ENCODE data around the gene HRCT1. TPM values are rescaled to one million over a fixed set of nuclear protein-coding genes. Genes with fewer than 3 reads are reported as not detected.

Gene HRCT1
- total RNA-seq, 2 experiments from 2014 or later: not detected

GRCh38 chr9:35935755-35936509 lies 29.9 kb downstream of the HRCT1 start:
- peaks cover 68% of the 10 kb centered on the region for H3K4me1 Mint-ChIP-seq (ENCODE audit: low read depth)
- H3K27ac ChIP-seq (ENCODE audit: low read depth in 1 of 2, low read length in 2 of 2): no peak overlapping the region
- no peak overlapping the region for H3K27ac Mint-ChIP-seq

GRCh38 chr9:35937227-35937626 lies 31.2 kb downstream of the HRCT1 start:
- no peak overlapping the region for H3K27ac ChIP-seq (ENCODE audit: low read depth in 1 of 2, low read length in 2 of 2)
- H3K4me1 Mint-ChIP-seq (ENCODE audit: low read depth): peaks cover 77% of the 10 kb centered on the region
- H3K27ac Mint-ChIP-seq: peak overlapping the region; percentile 78
- no peaks in the 10 kb centered on the region for H3K36me3 ChIP-seq (ENCODE audit: insufficient read depth, low read length)
- ChIA-PET POLR2A (interaction anchor here (1.4 kb wide), 1 partner anchor 26 kb away, joined by 9 read pairs; no protein-coding TSS in a partner anchor), CTCF (interaction anchor here (1.6 kb wide), 1 partner anchor 18 kb away, joined by 3 read pairs; no protein-coding TSS in a partner anchor)
- no peaks in the 10 kb centered on the region for H3K27me3 Mint-ChIP-seq
- H3K4me3 ChIP-seq (ENCODE audit: low read length): no peak overlapping the region
- TF ChIP-seq CTCF (IDR thresholded peaks at IDR 0.05): no peak
- no peaks in the 10 kb centered on the region for H3K27me3 ChIP-seq (ENCODE audit: control insufficient read depth in 1 of 2, insufficient read depth in 2 of 2, low read length in 2 of 2)
- no peaks in the 10 kb centered on the region for H3K36me3 Mint-ChIP-seq (ENCODE audit: low read depth)
- DNase-seq: no peak
- H3K4me1 ChIP-seq (ENCODE audit: insufficient read depth, low read length): peaks cover 46% of the 10 kb centered on the region
- intact Hi-C loops (cut with DNase I, micrococcal nuclease): no loop called here
- H3K9me3 ChIP-seq (ENCODE audit: control insufficient read depth in 1 of 2, insufficient read depth in 1 of 2, low read length in 2 of 2): no peaks in the 10 kb centered on the region
- H3K4me3 Mint-ChIP-seq: no peak overlapping the region
- ATAC-seq (ENCODE audit: poor library complexity): no peak
- peaks cover 2% of the 10 kb centered on the region for H3K9me3 Mint-ChIP-seq

More at GRCh38 chr9:35935755-35936509, 29.9 kb downstream of the HRCT1 start:
- peaks cover 2% of the 10 kb centered on the region for H3K9me3 Mint-ChIP-seq
- Histone ChIP-seq H3K9me3 (ENCODE audit: control insufficient read depth in 1 of 2, insufficient read depth in 1 of 2, low read length in 2 of 2) (no peaks in the 10 kb centered on the region), H3K27me3 (ENCODE audit: control insufficient read depth in 1 of 2, insufficient read depth in 2 of 2, low read length in 2 of 2) (no peaks in the 10 kb centered on the region), H3K4me3 (ENCODE audit: low read length) (no peak overlapping the region), H3K4me1 (ENCODE audit: insufficient read depth, low read length) (peaks cover 34% of the 10 kb centered on the region), H3K36me3 (ENCODE audit: insufficient read depth, low read length) (no peaks in the 10 kb centered on the region)
- POLR2A ChIA-PET: no interaction called here
- no peak overlapping the region for H3K4me3 Mint-ChIP-seq
- CTCF ChIA-PET: no interaction called here
- no peak for TF ChIP-seq CTCF (IDR thresholded peaks at IDR 0.05)
- H3K27me3 Mint-ChIP-seq: no peaks in the 10 kb centered on the region
- ATAC-seq (ENCODE audit: poor library complexity) (no peak), DNase-seq (no peak)
- H3K36me3 Mint-ChIP-seq (ENCODE audit: low read depth): no peaks in the 10 kb centered on the region
- intact Hi-C loops (cut with DNase I, micrococcal nuclease): no loop called here

GRCh38 chr9:35938474-35939356 lies 32.7 kb downstream of the HRCT1 start:
- ATAC-seq (ENCODE audit: poor library complexity): no peak
- Mint-ChIP-seq H3K4me1 (ENCODE audit: low read depth) (peaks cover 79% of the 10 kb centered on the region), H3K4me3 (peak overlapping the region; percentile 76), H3K27me3 (no peaks in the 10 kb centered on the region), H3K9me3 (peaks cover 2% of the 10 kb centered on the region), H3K36me3 (ENCODE audit: low read depth) (no peaks in the 10 kb centered on the region), H3K27ac (peak overlapping the region; percentile 78)
- Histone ChIP-seq H3K27ac (ENCODE audit: low read depth in 1 of 2, low read length in 2 of 2) (no peak overlapping the region), H3K27me3 (ENCODE audit: control insufficient read depth in 1 of 2, insufficient read depth in 2 of 2, low read length in 2 of 2) (no peaks in the 10 kb centered on the region), H3K4me3 (ENCODE audit: low read length) (no peak overlapping the region), H3K9me3 (ENCODE audit: control insufficient read depth in 1 of 2, insufficient read depth in 1 of 2, low read length in 2 of 2) (no peaks in the 10 kb centered on the region), H3K4me1 (ENCODE audit: insufficient read depth, low read length) (peaks cover 58% of the 10 kb centered on the region), H3K36me3 (ENCODE audit: insufficient read depth, low read length) (no peaks in the 10 kb centered on the region)
- ChIA-PET CTCF (interaction anchor here (1.5 to 1.6 kb wide), 2 partner anchors 16 to 27 kb away, joined by 3 to 4 read pairs; no protein-coding TSS in a partner anchor), POLR2A (interaction anchor here (1.0 to 1.4 kb wide), 2 partner anchors 28 to 252 kb away, joined by 3 to 9 read pairs; partner anchors contain the start of gene CLTA)
- no peak for DNase-seq
- intact Hi-C loops (cut with DNase I, micrococcal nuclease): no loop called here
- no peak for TF ChIP-seq CTCF (IDR thresholded peaks at IDR 0.05)
